Measurements from ENCODE around the gene SLCO2B1.
A peak's percentile ranks its signal among the peaks of the same experiment; 100 is the strongest.

SLCO2B1 gene

GRCh38 chr11:75145196-75145971, 5.5 kb upstream of the SLCO2B1 start:
- no peak for DNase-seq

- DNase-seq: no peak
These were observed 4.9 kb upstream of the SLCO2B1 start for GRCh38 chr11:75145972-75146519.

GRCh38 chr11:75146711-75147110, 4.2 kb upstream of the SLCO2B1 start:
- no peak for DNase-seq

- peak; percentile 60 for DNase-seq
These were observed 3.6 kb upstream of the SLCO2B1 start for GRCh38 chr11:75147191-75147874.

GRCh38 chr11:75147875-75148263, 3.0 kb upstream of the SLCO2B1 start:
- DNase-seq: no peak

- DNase-seq: no peak
These were observed 2.4 kb upstream of the SLCO2B1 start for GRCh38 chr11:75148436-75148983.

- DNase-seq: no peak
These were observed 991 bp upstream of the SLCO2B1 start for GRCh38 chr11:75149766-75150465.

GRCh38 chr11:75151346-75152047, 590 bp downstream of the SLCO2B1 start:
- peak; percentile 48 for DNase-seq

- no peak for DNase-seq
These were observed 1.2 kb downstream of the SLCO2B1 start for GRCh38 chr11:75152090-75152489.

GRCh38 chr11:75152651-75153427, 1.9 kb downstream of the SLCO2B1 start:
- DNase-seq: no peak

GRCh38 chr11:75154646-75155569, 4.0 kb downstream of the SLCO2B1 start:
- no peak for DNase-seq

GRCh38 chr11:75155570-75156422, 4.9 kb downstream of the SLCO2B1 start:
- no peak for DNase-seq

- DNase-seq: no peak
These were observed 7.3 kb downstream of the SLCO2B1 start for GRCh38 chr11:75158241-75158640.

- DNase-seq: no peak
These were observed 7.8 kb downstream of the SLCO2B1 start for GRCh38 chr11:75158696-75159150.

GRCh38 chr11:75159151-75159953, 8.4 kb downstream of the SLCO2B1 start:
- DNase-seq: no peak

- no peak for DNase-seq
These were observed 9.4 kb downstream of the SLCO2B1 start for GRCh38 chr11:75160220-75160757.

GRCh38 chr11:75160880-75161279, 10.0 kb downstream of the SLCO2B1 start:
- no peak for DNase-seq

- no peak for DNase-seq
These were observed 10.7 kb downstream of the SLCO2B1 start for GRCh38 chr11:75161506-75162095.

Measured in NCI-H345 (cell line).